ENCODE data around the gene CEP162.
"Not testable (repeated sequence)": the region's sequence is repeated elsewhere in the genome, so short reads cannot be mapped to it uniquely, and the experiment has no call there.

Gene CEP162

DNA sequence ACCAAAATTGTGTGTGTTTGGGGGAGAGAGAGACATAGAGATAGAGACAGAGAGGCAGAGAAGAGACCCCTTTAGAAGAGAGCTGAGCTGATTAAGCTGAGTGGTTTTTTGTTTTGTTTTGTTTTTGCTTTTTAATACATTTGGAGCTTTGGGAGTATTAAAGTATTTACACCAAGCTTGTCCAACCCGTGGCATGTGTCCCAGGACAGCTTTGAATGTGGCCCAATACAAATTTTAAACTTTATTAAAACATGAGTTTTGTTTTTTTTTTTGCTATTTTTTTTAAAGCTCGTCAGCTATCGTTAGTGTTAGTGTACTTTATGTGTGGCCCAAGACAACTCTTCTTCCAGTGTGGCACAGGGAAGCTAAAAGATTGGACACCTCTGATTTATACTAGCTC, 137.9 kb downstream of the CEP162 start:
- no peak for DNase-seq (ENCODE audit: low read depth in 2 of 2)

DNA sequence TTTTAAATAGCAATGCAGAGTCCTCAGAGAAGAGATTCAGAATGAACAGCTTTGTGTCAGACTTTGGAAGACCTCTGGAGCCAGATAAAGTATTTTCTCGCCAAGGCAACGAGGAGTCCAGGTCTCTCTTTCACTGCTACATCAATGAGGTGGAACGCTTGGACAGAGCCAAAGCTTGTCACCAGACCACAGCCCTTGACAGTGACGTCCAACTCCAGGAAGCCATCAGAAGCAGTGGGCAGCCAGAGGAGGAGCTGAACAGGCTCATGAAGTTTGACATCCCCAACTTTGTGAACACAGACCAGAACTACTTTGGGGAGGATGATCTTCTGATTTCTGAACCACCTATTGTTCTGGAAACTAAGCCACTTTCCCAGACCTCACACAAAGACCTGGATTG, 138.4 kb downstream of the CEP162 start:
- no peak for DNase-seq (ENCODE audit: low read depth in 2 of 2)

DNA sequence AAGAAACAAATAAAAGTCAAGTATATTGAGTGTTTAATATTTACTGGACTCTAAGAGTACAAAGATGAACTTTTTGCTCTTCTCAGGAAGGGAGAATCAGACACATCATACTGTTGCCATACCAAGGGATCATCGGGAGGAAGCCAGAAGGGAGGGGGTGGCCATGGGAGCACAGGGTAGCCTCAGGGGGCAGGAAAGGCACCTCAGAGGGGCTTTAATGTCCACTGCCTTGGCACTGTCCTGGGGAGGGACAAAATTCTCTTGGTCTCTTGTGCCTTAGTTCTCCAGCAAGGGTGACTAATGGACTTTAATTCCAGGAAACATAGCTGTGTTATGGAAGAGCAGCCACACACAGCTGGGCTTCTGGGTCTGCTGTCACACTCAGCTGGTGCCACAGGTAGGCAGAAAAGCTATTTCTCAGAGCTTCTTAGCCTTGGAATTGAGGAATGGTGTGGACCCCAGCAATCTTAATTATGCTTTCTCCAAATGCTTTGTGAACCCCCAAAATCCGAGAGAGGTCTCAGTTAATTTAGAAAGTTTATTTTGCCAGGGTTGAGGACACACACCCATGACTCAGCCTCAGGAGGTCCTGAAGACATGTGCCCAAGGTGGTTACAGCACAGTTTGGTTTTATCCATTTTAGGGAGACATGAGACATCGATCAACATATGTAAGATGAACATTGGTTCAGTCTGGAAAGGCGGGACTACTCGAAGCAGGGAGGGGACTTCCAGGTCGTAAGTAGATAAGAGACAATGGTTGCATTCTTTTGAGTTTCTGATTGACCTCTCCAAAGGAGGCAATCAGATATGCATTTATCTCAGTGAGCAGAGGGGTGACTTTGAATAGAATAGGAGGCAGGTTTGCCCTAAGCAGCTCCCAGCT, 140.7 kb downstream of the CEP162 start:
- DNase-seq (ENCODE audit: low read depth in 2 of 2) = no peak

DNA sequence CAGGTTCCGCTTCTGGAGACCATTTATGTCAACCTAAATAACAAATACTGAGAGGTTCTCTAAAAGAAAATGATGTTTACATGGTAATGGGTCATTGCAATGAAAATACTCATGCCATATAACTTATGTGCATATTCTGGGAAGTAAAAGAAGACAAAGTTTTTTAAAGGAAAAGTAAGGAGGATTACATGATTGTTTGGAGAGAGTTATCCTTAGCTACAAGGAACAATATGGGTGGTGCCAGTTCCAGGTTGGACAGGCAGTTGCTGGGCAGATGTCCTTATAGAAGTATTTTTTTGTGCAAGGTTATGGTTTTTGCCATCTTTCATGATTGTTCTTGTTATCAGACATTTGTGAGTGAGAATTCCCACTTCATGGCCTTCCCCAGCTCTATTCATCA, 141.4 kb downstream of the CEP162 start:
- DNase-seq (ENCODE audit: low read depth in 2 of 2) = no peak

DNA sequence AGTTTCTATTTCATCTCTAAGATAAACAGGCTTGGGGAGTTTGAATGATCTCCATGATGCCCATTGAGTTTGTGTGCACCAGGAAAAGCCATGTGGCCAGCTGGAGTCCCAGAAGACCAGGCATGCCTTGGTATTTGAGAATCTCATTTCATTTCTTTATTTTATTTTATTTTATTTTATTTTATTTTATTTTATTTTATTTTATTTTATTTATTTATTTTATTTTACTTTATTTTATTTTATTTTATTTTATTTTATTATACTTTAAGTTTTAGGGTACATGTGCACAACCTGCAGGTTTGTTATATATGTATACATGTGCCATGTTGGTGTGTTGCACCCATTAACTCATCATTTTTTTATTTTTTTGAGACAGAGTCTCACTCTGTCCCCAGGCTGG, 142.7 kb downstream of the CEP162 start:
- DNase-seq (ENCODE audit: low read depth in 2 of 2) = not testable (repeated sequence)

DNA sequence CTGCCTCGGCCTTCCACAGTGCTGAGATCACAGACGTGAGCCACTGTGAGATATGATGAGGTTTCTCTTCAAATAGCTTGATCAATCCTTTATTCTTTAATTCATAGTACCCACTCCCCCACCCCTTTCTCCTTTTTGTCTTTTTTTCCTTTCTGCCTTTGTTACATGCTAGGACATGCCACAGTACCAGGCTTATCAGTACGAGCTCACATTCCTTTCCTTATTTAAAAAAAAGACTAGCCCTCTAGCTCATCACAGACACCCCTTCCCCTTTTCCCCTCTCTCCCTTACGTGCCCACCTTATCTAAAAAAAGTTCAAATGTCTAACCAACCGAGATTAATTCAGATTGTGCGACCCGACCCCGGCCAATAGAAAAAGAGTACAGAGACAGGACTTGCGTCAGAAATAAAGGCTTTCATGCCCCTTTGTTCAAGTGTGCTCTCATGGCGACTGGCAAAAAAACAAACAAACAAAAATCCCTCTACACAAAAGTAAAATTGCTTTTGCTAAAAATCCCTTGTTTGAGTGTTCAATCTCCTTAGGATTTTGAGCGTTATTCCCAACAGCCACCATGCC, 144.7 kb downstream of the CEP162 start:
- no peak for DNase-seq (ENCODE audit: low read depth in 2 of 2)

DNA sequence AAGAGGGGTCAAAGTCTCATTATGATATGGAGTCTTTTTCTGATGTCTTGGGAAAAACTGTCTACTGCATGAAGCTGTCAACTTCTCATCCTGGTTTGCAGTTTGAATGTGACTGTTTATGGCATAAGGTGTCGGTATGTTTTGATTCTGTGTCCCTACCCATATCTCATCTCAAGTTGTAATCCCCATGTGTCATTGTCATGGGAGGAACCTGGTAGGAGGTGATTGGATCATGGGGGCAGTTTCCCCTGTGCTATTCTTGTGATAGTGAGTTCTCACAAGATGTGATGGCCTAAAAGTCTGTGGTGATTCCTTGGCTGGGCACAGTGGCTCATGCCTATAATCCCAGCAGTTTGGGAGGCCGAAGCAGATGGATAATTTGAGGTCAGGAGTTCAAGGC, 146.2 kb downstream of the CEP162 start:
- DNase-seq (ENCODE audit: low read depth in 2 of 2) = no peak

DNA sequence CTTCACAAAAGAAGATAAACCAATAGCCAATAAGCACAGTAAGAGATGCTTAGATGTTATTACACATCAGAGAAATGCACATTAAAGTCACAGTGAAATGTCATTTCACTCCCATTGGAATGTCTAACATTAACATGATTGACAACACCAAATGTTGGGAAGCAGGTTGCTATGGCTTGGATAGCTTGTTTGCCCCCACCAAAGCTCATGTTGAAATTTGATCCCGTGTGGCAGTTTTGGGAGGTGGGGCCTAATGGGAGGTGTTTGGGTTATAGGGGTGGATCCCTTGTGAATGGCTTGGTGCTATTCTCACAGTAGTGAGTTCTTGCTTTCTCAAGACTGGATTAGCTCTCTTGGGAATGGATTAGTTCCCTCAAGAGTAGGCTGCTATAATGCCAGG, 149.1 kb downstream of the CEP162 start:
- DNase-seq (ENCODE audit: low read depth in 2 of 2) = no peak

DNA sequence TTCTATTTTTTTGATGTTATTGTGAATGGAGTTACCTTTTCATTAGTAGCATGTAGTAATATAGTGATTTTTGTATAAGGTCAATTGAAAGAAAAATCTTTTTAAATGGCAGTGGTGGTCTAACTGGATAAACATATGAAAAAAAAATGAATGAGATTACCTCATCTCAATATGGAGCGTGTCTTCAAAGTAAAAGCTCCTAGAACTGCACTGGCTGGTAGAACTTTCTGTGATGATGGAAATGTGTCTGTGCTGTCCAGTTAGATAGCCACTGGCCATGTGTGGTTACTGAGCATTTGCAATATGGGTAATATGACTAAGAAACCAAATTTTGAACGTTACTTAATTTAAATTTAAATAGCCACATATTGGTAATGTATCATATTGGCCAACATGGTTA, 149.8 kb downstream of the CEP162 start:
- DNase-seq (ENCODE audit: low read depth in 2 of 2) = no peak

DNA sequence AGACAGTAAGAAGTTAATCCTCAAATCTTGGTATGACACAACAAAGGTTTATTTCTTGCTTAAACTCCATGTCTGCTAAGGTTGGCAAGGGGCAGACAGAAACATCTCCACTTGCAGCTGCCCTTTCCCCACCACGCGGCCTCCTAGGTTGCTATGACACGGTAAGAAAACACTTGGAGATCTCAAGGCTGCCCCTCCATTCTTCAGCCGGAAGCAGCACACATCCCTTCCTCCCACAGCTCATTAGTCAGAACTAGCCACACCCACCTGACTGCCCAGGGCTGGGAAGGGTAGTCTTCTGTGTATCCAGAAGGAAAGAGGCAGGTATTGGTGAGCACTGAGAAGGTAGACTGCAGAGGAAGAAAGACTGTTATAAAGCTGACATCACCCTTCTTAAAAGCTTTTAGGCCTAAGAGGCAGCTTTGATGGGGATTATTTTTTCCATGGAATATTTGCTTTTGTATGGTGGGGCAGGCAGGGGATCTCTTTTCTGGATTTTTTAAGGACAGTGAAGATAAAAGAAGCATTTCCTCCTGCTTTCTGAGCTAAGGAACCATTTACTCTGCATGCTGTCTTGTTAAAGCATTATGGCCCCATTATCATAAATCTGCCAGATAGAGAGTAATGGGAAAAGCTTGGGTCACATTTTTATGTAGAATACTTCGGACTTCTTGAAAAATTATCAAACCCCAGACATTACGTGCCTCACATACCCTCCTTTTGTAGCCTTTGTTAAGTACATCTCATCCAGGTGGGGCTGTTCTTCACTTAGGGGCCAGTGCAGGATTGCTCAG, 152.3 kb downstream of the CEP162 start:
- no peak for DNase-seq (ENCODE audit: low read depth in 2 of 2)

Data from stimulated activated CD8-positive, alpha-beta memory T cell treated with anti-CD3 and anti-CD28 coated beads, Interleukin-7, amount 100 ng/mL, for 1 hour (primary cell).